Karpas-422 (cell line): ENCODE results near the gene PDC. TPM values are rescaled to one million over a fixed set of nuclear protein-coding genes. Genes with fewer than 3 reads are reported as not detected.
"Not testable (repeated sequence)": the region's sequence is repeated elsewhere in the genome, so short reads cannot be mapped to it uniquely, and the experiment has no call there.

Experiments used
- DNase-seq: peaks from one replicate; pipeline ENCODE4 v3.0.0-alpha.2; 2015
- H2AFZ ChIP-seq: fragments of 200-600 bp; sonication (generic); 2 replicates; pipeline ENCODE4 v1.6.1; 2014; ENCODE audit warnings: antibody characterized with exemption, low read length, mixed read lengths
- H3K27ac ChIP-seq: fragments of 200-600 bp; sonication (generic); 2 replicates; pipeline ENCODE4 v1.5.1; 2014; ENCODE audit warnings: mild to moderate bottlenecking, low read length, moderate library complexity
- H3K27me3 ChIP-seq: fragments of 200-600 bp; sonication (generic); 2 replicates; pipeline ENCODE4 v1.6.1; 2014; ENCODE audit warnings: low read length, mixed read lengths
- H3K36me3 ChIP-seq: fragments of 200-600 bp; sonication (generic); 2 replicates; pipeline ENCODE4 v1.6.1; 2014; ENCODE audit warnings: low read length, mixed read lengths; ENCODE audit not compliant: insufficient read depth
- H3K4me1 ChIP-seq: fragments of 200-600 bp; sonication (generic); 2 replicates; pipeline ENCODE4 v1.6.1; 2014; ENCODE audit warnings: mild to moderate bottlenecking, low read length, mixed read lengths
- H3K4me2 ChIP-seq: fragments of 200-600 bp; sonication (generic); 2 replicates; pipeline ENCODE4 v1.6.1; 2014; ENCODE audit warnings: low read length, low read depth, mild to moderate bottlenecking; ENCODE audit not compliant: poor library complexity, severe bottlenecking
- H3K4me3 ChIP-seq: fragments of 200-600 bp; sonication (generic); 2 replicates; pipeline ENCODE4 v1.5.1; 2014; ENCODE audit warnings: mild to moderate bottlenecking, antibody characterized with exemption, low read length, mixed read lengths
- H3K79me2 ChIP-seq: fragments of 200-600 bp; sonication (generic); 2 replicates; pipeline ENCODE4 v1.6.1; 2014; ENCODE audit warnings: mild to moderate bottlenecking, low read length, mixed read lengths
- H3K9ac ChIP-seq: fragments of 200-600 bp; sonication (generic); 2 replicates; pipeline ENCODE4 v1.6.0; 2014; ENCODE audit warnings: low read length
- H3K9me2 ChIP-seq: fragments of 200-600 bp; sonication (generic), shearing (Covaris generic); replicated peaks from 2 replicates; pipeline ENCODE4 v1.6.0; 2014; ENCODE audit warnings: mild to moderate bottlenecking, low read length, moderate library complexity; ENCODE audit not compliant: insufficient read depth
- H3K9me3 ChIP-seq: fragments of 300-700, 200-600 bp; sonication (generic); 2 replicates; pipeline ENCODE4 v1.6.1; 2014; ENCODE audit warnings: low read length, mixed read lengths
- H4K20me1 ChIP-seq: fragments of 200-600 bp; sonication (generic); 2 replicates; pipeline ENCODE4 v1.6.1; 2014; ENCODE audit warnings: mild to moderate bottlenecking, antibody characterized with exemption, low read length, low read depth; ENCODE audit not compliant: insufficient read depth
- total RNA-seq: library from RNA; depleted of rRNA; stranded (reverse); fragments of >200 nt; shearing (Covaris generic); gene quantifications from 2 replicates; pipeline ENCODE4 v1.2.3, GENCODE V29; 2014; ENCODE audit warnings: low replicate concordance; rRNA removed

The PDC gene
- total RNA-seq, 1 experiment from 2014 or later, result not detected

GRCh38 chr1:186413319-186413718 is 47.6 kb downstream of the PDC start:
- no peaks in the 10 kb centered on the region for H3K9me2 ChIP-seq
- H2AFZ ChIP-seq, result no peak overlapping the region
- no peak overlapping the region for H3K4me2 ChIP-seq
- H4K20me1 ChIP-seq, result no peaks in the 10 kb centered on the region
- H3K27me3 ChIP-seq, result no peaks in the 10 kb centered on the region
- H3K27ac ChIP-seq, result no peak overlapping the region
- no peak for DNase-seq
- H3K9me3 ChIP-seq, result no peaks in the 10 kb centered on the region
- no peak overlapping the region for H3K9ac ChIP-seq
- H3K36me3 ChIP-seq, result peaks cover 26% of the 10 kb centered on the region; the same call in 1 of the 2 replicates
- no peaks in the 10 kb centered on the region for H3K79me2 ChIP-seq
- H3K4me1 ChIP-seq, result no peaks in the 10 kb centered on the region
- no peak overlapping the region for H3K4me3 ChIP-seq

- Histone ChIP-seq H3K4me1 (peaks cover 6% of the 10 kb centered on the region), H3K9me3 (no peaks in the 10 kb centered on the region), H2AFZ (no peak overlapping the region), H3K4me3 (no peak overlapping the region), H3K9ac (no peak overlapping the region), H3K79me2 (no peaks in the 10 kb centered on the region), H3K27ac (no peak overlapping the region), H3K4me2 (no peak overlapping the region), H3K9me2 (no peaks in the 10 kb centered on the region), H3K36me3 (peaks cover 37% of the 10 kb centered on the region), H4K20me1 (no peaks in the 10 kb centered on the region), H3K27me3 (no peaks in the 10 kb centered on the region)
- DNase-seq, result no peak
These were observed 51.8 kb downstream of the PDC start for GRCh38 chr1:186409091-186409490.

GRCh38 chr1:186404454-186405051 is 56.4 kb downstream of the PDC start:
- peaks cover 6% of the 10 kb centered on the region; the same call in 1 of the 2 replicates for H3K79me2 ChIP-seq
- no peaks in the 10 kb centered on the region for H3K9me3 ChIP-seq
- H3K9me2 ChIP-seq, result no peaks in the 10 kb centered on the region
- H3K4me3 ChIP-seq, result no peak overlapping the region
- H3K9ac ChIP-seq, result no peak overlapping the region
- no peak overlapping the region for H3K4me2 ChIP-seq
- H4K20me1 ChIP-seq, result no peaks in the 10 kb centered on the region
- no peaks in the 10 kb centered on the region for H3K27me3 ChIP-seq
- H3K36me3 ChIP-seq, result peaks cover 26% of the 10 kb centered on the region
- peak; percentile 79 for DNase-seq
- H2AFZ ChIP-seq, result 0 out of 2 replicates have a peak overlapping the region, but pooled peaks have one; percentile 25
- peaks cover 8% of the 10 kb centered on the region for H3K4me1 ChIP-seq
- no peak overlapping the region for H3K27ac ChIP-seq

GRCh38 chr1:186403632-186404031 is 57.3 kb downstream of the PDC start:
- H3K9me3 ChIP-seq, result no peaks in the 10 kb centered on the region
- H3K4me1 ChIP-seq, result peaks cover 8% of the 10 kb centered on the region
- no peak overlapping the region for H3K4me2 ChIP-seq
- H3K79me2 ChIP-seq, result peaks cover 6% of the 10 kb centered on the region; the same call in 1 of the 2 replicates
- H2AFZ ChIP-seq, result no peak overlapping the region
- DNase-seq, result no peak
- H3K4me3 ChIP-seq, result no peak overlapping the region
- H4K20me1 ChIP-seq, result no peaks in the 10 kb centered on the region
- peaks cover 29% of the 10 kb centered on the region for H3K36me3 ChIP-seq
- no peak overlapping the region for H3K9ac ChIP-seq
- H3K9me2 ChIP-seq, result no peaks in the 10 kb centered on the region
- no peaks in the 10 kb centered on the region for H3K27me3 ChIP-seq
- no peak overlapping the region for H3K27ac ChIP-seq

GRCh38 chr1:186401446-186401845 is 59.5 kb downstream of the PDC start:
- not testable (repeated sequence) for H3K9me2 ChIP-seq, DNase-seq, H3K79me2 ChIP-seq, H3K4me2 ChIP-seq, H3K27me3 ChIP-seq, H3K9ac ChIP-seq, H4K20me1 ChIP-seq, H3K27ac ChIP-seq, H3K9me3 ChIP-seq, H3K4me3 ChIP-seq, H2AFZ ChIP-seq, H3K4me1 ChIP-seq
- H3K36me3 ChIP-seq, result peaks cover 24% of the 10 kb centered on the region

Other genes with a start within 250 kb of the PDC start
- not detected in 2 replicates for gene PRG4, start 164.8 kb downstream of the PDC start, total RNA-seq
- 80.8 and 86.1 TPM in 2 replicates for gene TPR, start 85.9 kb downstream of the PDC start, total RNA-seq
- gene ODR4, start 85.3 kb downstream of the PDC start, total RNA-seq, result 10.6 and 12.9 TPM in 2 replicates
- not detected in 2 replicates for gene PTGS2, start 219.3 kb upstream of the PDC start, total RNA-seq